Stimulated activated CD8-positive, alpha-beta memory T cell treated with anti-CD3 and anti-CD28 coated beads, Interleukin-15, amount 100 ng/mL, for 4 hours (primary cell): Measurements from ENCODE around the gene DTX1.
"Not testable (repeated sequence)": the region's sequence is repeated elsewhere in the genome, so short reads cannot be mapped to it uniquely, and the experiment has no call there.

ENCODE experiments used
- DNase-seq, 2 donors: peaks; one replicate each; pipeline ENCODE4 v3.0.0-alpha.2; 2020; ENCODE audit warnings: low read depth in 2 of 2

DTX1 gene

GRCh38 chr12:113136128-113136989, 79.8 kb downstream of the DTX1 start:
- peak; percentile 21 to 27 for DNase-seq

- no peak for DNase-seq
Measured at GRCh38 chr12:113136990-113137511, 80.5 kb downstream of the DTX1 start.

- DNase-seq = no peak
Measured at GRCh38 chr12:113137861-113138783, 81.6 kb downstream of the DTX1 start.

DNA sequence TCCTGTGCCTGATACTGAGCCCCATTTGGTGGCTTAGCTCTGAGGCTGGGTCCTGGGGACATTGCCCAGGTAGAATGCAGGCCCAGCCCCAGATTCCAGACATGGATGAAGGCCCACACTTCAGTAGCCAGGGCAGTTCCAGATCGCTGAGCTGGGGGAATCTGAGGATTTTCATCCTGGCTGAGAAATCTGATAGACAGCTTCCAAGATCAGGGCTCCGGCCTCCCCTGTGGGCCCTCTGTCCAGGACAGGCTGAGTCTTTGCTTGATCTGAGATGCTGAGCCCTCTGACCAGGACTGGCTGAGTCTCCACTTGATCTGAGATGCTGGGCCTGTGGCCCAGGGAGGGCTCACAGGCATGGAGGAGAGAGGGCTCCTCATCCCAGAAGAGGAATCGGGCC, 82.3 kb downstream of the DTX1 start:
- DNase-seq = no peak

DNA sequence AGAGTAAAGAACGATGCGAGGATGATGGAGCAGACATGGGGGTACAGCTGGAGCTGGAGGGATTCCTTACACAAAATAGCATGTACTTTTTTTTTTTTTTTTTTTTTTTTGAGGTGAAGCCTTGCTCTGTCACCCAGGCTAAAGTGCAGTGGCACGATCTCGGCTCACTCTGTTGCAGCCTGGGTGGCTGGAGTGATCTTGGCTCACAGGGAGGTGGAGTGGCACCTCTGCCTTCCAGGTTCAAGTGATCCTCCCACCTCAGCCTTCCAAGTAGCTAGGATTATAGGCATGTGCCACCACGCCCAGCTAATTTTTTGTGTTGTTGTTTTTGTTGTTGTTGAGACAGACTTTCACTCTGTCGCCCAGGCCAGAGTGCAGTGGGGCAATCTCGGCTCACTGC, 84.2 kb downstream of the DTX1 start:
- no peak for DNase-seq

DNA sequence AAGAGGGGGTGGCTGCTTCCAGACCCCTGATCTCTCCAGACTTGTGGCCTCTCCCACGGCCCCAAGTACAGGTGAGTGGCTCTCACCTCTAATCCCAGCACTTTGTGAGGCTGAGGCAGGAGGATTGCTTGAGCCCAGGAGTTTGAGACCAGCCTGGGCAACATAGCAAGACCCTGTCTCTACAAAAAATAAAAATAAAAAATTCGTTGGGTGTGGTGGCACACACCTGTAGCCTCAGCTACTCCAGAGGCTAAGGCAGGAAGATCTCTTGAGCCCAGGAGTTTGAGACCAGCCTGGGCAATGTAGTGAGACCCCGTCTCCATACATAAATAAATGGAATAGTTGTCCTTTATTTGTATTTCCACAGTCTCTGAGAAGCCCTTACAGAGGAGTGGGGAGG, 85.2 kb downstream of the DTX1 start:
- not testable (repeated sequence) for DNase-seq

DNA sequence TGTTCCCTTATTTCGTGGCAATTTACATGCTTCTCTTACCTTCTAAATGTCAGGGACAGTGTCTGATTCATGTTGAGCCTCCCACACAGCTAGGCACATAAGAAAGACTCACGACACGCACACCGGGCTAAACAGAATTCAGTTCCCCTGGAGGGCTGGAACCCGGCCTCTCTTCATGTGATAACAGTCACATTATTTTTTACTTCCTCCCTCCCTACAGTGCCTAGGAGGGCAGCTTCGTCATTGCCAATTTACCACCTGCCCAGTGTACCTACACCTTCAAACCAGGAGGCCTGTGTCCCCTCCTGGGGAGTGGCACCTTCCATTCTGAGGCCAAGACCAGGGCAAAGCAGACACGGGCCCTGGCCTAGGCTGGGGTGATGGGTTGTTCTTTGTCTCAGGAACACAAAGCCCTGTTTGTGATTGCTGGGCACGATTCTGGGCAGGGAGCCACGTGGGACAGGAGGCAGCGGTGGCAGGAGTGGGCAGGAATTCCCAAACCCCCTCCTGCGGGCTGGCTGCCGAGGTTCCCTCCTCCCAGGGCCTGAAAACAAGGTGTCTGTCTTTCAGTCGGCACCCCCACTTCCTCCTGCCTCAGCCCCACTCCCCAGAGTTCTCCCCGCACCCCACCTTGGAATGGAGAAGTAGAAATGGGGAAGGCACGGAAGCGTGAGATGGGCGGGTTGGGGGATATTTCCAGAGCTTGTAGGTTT, 85.8 kb downstream of the DTX1 start:
- DNase-seq = no peak

DNA sequence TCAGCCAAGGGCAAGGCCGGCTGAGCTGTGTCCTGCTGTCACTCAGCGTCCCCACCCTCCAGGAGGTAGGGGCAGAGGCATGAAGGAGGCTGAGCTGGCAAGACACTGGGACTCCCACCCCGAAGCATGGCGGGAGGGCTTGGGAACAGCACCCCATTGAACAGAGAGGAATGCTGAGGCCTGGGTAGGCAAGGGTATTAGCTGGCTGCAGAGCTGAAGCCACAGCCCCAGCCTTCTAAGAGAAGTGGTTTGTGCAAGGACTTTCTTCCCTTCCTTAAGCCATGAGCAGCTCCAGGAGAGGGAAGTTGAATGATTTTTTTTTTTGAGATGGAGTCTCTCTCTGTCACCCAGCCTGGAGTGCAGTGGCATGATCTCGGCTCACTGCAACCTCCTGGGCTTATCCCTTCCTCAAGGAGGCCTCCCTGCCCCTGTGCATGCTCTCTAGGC, 86.4 kb downstream of the DTX1 start:
- DNase-seq = no peak

GRCh38 chr12:113143959-113144358, 87.4 kb downstream of the DTX1 start:
- DNase-seq = no peak

DNA sequence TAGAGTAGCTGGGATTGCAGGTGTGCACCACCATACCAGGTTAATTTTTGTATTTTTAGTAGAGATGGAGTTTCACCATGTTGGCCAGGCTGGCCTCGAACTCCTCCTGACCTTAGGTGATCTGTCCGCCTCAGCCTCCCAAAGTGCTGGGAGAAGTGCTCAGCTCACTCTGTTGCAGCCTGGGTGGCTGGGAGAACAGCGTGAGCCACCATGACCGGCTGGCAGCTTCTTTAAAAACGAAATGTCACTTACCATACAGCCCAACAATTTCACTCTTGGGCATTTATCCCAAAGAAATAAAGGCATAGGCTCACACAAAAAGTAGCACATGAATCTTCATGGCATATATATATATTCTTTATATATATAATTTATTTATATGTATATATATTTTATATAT, 88.3 kb downstream of the DTX1 start:
- DNase-seq = no peak

DNA sequence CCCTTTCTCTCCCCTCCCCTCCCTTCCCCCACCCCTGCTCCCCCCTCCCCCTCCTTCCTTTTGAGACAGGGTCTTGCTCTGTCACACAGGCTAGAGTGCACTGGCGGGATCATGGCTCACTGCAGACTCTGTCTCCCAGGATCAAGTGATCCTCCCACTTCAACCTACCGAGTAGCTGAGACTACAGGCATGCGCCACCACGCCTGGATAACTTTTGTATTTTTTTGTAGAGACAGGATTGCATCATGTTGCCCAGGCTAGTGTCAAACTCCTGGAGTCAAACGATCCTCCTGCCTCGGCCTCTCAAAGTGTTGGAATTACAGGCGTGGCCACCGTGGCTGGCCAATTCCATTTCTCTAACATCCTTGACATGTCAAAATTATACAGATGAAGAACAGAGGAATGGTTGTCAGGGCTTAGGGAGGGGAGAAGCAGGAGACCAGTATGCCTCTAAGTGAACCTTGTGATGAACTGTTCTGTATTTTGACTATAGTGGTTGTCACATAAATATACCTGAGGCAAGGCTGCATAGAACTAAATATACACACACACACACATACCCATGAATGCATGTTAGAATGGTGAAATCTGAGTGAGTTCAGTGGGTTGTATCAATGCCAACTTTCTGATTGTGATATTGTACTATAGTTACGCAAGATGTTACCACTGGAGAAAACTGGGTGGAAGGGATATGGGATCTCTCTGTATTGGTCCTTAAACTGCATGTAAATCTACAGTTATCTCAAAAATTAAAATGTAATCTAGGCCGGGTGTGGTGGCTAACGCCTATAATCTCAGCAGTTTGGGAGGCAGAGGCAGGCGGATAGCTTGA, 89.4 kb downstream of the DTX1 start:
- no peak for DNase-seq

- DNase-seq = no peak
Measured at GRCh38 chr12:113146999-113147398, 90.5 kb downstream of the DTX1 start.
